GM12878 (cell line): ENCODE data around the gene AHR.
"Not testable (repeated sequence)": the region's sequence is repeated elsewhere in the genome, so short reads cannot be mapped to it uniquely, and the experiment has no call there.

Experiments used
- BHLHE40 ChIP-seq, 2 experiments: fragments of 450-650 bp in 1 of 2; IDR thresholded peaks; 2 replicates each; pipeline ENCODE4 v1.6.1; 2011 to 2017; ENCODE audit warnings: low read depth in 2 of 2, borderline replicate concordance in 1 of 2, improper control_type of control experiment in 1 of 2, low read length in 1 of 2, mild to moderate bottlenecking in 1 of 2
- ESRRA ChIP-seq: IDR thresholded peaks from 2 replicates; pipeline ENCODE4 v1.6.1; 2012; ENCODE audit warnings: mild to moderate bottlenecking, low read length, improper control_type of control experiment

DNA sequence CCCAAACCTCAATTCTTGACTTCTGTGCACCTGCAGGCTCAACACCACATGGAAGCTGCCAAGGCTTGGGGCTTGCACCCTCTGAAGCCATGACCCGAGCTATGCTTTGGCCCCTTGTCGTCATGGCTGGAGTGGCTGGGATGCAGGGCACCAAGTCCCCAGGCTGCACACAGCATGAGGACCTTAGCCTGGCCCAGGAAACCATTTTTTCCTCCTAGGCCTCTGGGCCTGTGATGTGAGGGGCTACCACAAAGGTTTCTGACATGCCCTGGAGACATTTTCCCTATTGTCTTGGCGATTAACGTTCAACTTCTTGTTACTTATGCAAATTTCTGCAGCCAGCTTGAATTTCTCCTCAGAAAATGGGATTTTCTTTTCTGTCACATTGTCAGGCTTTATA lies 96.1 kb downstream of the AHR start:
- TF ChIP-seq BHLHE40 (IDR thresholded peaks at IDR 0.05; ENCODE audit: borderline replicate concordance in 1 of 2, low read depth in 2 of 2, low read length in 1 of 2); ESRRA: not testable (repeated sequence)
